GM21367 (cell line): ENCODE measurements around the gene DGKQ.

Experiments used
- ATAC-seq: cut with Tn5 transposase; IDR thresholded peaks from one replicate; pipeline ENCODE4 v1.9.1; 2021; ENCODE audit not compliant: unreplicated experiment

The DGKQ gene

GRCh38 chr4:996030-996996 lies 22.9 kb upstream of the DGKQ start:
- ATAC-seq = no peak

DNA sequence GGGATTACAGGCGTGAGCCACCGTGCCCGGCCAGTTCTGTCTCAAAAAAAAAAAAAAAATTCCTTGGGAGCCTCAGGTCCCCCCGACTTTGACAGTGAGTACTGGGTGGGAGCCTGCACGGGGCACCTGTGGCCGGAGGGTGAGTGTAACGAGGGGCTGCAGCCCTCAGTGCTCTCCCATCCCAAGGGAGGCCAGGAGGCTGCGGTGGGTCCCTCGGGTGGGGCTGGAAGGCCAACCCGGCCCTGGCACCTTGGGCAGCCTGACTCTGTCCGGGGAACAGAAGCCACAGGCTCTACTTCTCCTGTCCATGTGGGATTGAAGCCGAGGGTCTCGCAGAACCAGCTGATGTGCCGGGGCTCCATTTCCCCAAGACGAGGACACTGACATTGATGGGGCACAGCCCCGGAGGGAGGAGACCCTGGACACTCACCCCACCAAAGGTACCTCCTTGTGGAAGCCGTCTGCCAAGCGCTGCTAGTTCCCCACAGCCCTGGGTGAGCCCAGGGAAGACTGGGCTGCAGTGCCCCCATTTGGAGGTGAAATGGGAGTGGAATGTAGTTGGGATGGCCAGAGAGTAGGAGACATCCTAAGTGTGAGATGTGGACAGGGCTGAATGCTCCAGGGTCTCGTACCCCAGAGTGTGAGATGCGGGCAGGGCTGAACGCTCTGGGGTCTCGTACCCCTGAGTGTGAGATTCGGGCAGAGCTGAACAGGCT lies 22.1 kb upstream of the DGKQ start:
- no peak for ATAC-seq

- no peak for ATAC-seq
Measured at GRCh38 chr4:993111-994029, 20.0 kb upstream of the DGKQ start, which contains the start of gene SLC26A1. SLC26A1 (minus strand) TSS chr4:993404; CDS start chr4:991703, 1,701 bp downstream.

- no peak for ATAC-seq
Measured at GRCh38 chr4:992297-993110, 19.1 kb upstream of the DGKQ start.

- no peak for ATAC-seq
Measured at GRCh38 chr4:991451-992296, 18.3 kb upstream of the DGKQ start.

- ATAC-seq = no peak
Measured at GRCh38 chr4:990746-991367, 17.5 kb upstream of the DGKQ start.

GRCh38 chr4:989722-990471 lies 16.5 kb upstream of the DGKQ start:
- ATAC-seq = no peak

GRCh38 chr4:988726-989721 lies 15.7 kb upstream of the DGKQ start:
- no peak for ATAC-seq

DNA sequence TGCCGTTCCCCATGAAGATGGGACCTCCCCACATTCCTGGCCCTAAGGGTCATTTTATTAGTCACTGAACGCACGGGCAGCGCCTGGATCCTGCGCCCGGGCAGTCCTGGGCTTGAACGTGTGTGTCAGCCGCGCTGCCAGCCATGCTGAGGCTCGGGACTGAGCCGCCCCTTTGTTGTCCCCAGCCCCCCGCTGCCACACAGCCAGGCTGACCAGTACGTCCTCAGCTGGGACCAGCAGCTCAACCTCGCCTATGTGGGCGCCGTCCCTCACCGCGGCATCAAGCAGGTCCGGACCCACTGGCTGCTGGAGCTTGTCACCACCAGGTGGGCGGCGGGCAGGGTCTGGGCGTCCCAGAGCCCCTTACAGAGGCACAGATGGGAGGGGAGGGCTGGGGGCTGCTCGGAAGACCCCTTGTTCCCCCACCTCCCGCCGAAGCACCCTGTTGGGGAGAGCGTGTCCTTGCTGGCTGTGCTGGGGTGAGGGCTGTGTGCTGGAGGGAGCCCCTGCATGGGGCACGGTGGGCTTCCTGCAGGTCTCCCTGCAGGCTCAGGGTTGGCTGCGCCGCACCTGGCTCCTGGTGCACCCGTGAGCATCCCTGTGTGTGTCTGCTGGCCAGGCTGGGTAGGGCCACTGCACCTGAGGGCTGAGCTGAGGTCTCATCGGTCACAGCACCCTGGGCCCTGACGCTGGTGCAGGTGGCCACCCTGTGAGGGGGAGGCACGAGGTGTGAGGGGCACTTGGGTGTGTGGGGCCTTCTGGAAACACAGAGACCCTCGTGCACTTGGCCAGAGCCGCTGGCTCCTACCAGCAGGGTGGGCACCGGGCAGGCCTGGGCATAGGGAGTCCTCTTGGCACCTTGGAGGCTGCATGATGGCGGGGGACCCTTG lies 14.5 kb upstream of the DGKQ start:
- ATAC-seq = no peak

DNA sequence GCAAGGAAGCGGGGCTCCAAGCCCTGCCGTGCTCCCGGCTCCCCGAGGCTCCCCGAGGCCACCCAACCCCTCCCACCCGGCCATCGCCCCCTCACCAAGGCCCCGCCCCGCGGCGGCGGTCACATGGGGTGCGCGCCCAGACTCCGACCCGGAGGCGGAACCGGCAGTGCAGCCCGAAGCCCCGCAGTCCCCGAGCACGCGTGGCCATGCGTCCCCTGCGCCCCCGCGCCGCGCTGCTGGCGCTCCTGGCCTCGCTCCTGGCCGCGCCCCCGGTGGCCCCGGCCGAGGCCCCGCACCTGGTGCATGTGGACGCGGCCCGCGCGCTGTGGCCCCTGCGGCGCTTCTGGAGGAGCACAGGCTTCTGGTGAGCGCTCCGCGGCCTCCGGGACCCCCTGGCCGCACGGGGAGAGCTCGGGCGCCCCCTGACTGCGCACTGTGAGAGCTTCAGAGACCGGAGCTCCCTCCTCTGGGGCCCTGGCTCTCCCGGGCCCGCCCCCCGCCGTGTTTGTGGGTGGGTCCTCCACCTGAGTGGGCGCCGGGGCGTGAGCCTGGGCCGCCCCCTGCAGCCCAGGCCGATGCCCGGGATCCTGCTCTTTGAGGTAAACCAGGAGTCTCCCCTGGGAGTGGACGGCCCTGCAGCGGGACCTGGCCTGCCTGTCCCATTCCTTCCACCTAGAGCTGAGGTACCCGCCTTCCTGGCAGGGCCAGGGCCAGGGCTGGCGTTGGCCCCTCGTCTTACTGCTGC lies 13.7 kb upstream of the DGKQ start, which contains the start of gene IDUA:
IDUA (plus strand) TSS at position 166 of the 745 bp plus-strand sequence; CDS start at position 207, 41 bp downstream.
- peak; percentile 62 for ATAC-seq

GRCh38 chr4:986428-986878 lies 13.1 kb upstream of the DGKQ start:
- peak; percentile 7 for ATAC-seq

GRCh38 chr4:985123-985830 lies 11.9 kb upstream of the DGKQ start:
- ATAC-seq = no peak

DNA sequence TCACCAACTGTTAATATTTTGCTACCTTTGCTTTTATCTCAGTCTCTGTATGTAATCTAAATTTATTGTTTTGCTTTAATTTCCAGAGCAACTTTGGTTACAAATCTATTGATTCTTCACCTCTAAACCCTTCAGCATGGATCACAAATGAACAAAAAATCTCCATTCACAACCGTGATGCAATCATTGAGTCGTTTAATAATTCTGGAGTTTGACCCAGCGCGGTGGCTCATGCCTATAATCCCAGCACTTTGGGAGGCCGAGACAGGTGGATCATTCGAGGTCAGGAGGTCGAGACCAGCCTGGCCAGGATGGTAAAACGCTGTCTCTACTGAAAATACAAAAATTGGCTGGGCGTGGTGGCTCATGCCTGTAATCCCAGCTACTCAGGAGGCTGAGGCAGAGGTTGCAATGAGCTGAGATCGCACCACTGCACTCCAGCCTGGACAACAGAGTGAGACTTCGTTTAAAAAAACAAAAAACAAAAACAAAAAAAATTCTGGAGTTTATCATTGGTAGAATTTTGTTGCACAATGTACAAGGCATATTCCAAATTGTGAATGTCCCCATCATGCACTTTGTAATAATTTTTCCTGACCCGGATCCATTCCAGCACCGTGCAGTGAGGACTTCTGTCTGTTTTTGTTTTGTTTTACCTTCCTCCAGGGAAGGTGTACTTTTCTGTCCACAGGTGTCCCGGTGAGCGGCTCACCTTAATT lies 11.1 kb upstream of the DGKQ start:
- no peak for ATAC-seq

GRCh38 chr4:982814-983213 lies 9.4 kb upstream of the DGKQ start:
- ATAC-seq = no peak
